IMR-90 (cell line): ENCODE results near the gene MAT1A. TPM values are rescaled to one million over a fixed set of nuclear protein-coding genes. Genes with fewer than 3 reads are reported as not detected.

Experiments used
- ATAC-seq: fragments of 200-7000 bp; cut with Tn5 transposase; 2 replicates; pipeline ENCODE4 v1.9.1; 2020; ENCODE audit warnings: low read depth, mild to moderate bottlenecking, moderate library complexity
- BruUV-seq: library from RNA; stranded (reverse); fragments of 400-500 nt; replicated peaks from 2 replicates; lab custom pipeline; 2021; lab: Mats Ljungman, UMichigan
- CTCF ChIA-PET: fragments of 300-600 bp; formaldehyde crosslinking; extraction: SDS; loops from one replicate; lab custom pipeline; 2021; ENCODE audit warnings: antibody characterized with exemption; lab: Yijun Ruan, JAX
- POLR2A ChIA-PET: fragments of 300-600 bp; sonication (Branson Sonifier 250); formaldehyde crosslinking; loops from one replicate; lab custom pipeline; 2022; ENCODE audit warnings: antibody characterized with exemption; ENCODE audit not compliant: unreplicated experiment; lab: Charles Lee
- DNase-seq: peaks from one replicate; pipeline ENCODE4 v3.0.0; 2013
- H2AFZ ChIP-seq: replicated peaks from 2 replicates; pipeline ENCODE3; 2013; ENCODE audit warnings: low read length, mild to moderate bottlenecking; ENCODE audit not compliant: poor library complexity
- H2AK5ac ChIP-seq: 2 replicates; pipeline ENCODE4 v1.6.1; 2013; ENCODE audit warnings: low read depth, low read length, inconsistent platforms
- H2AK9ac ChIP-seq: replicated peaks from 2 replicates; pipeline ENCODE3; 2013; ENCODE audit warnings: mild to moderate bottlenecking, low read depth, low read length, moderate library complexity; ENCODE audit not compliant: poor library complexity
- H2BK120ac ChIP-seq: 2 replicates; pipeline ENCODE4 v1.6.1; 2013; ENCODE audit warnings: low read depth, low read length, inconsistent platforms
- H2BK15ac ChIP-seq: 3 replicates; pipeline ENCODE4 v1.6.1; 2013; ENCODE audit warnings: low read depth, low read length, inconsistent platforms
- H2BK20ac ChIP-seq: 2 replicates; pipeline ENCODE4 v1.6.1; 2013; ENCODE audit warnings: low read depth, mild to moderate bottlenecking, inconsistent platforms, low read length, moderate library complexity
- H2BK5ac ChIP-seq: 2 replicates; pipeline ENCODE4 v1.6.1; 2013; ENCODE audit warnings: mild to moderate bottlenecking, low read depth, low read length, inconsistent platforms; ENCODE audit not compliant: poor library complexity, severe bottlenecking
- H3K14ac ChIP-seq: replicated peaks from 2 replicates; pipeline ENCODE4 v1.6.1; 2013; ENCODE audit warnings: low read depth, low read length, inconsistent platforms
- H3K18ac ChIP-seq: 2 replicates; pipeline ENCODE4 v1.6.1; 2013; ENCODE audit warnings: low read depth, low read length, control low read depth
- H3K23ac ChIP-seq: 2 replicates; pipeline ENCODE4 v1.6.1; 2013; ENCODE audit warnings: low read depth, low read length, inconsistent platforms
- H3K27ac ChIP-seq: 2 replicates; pipeline ENCODE4 v1.5.1; 2013; ENCODE audit warnings: mild to moderate bottlenecking, control low read depth, low read length; ENCODE audit not compliant: insufficient read depth
- H3K27me3 ChIP-seq: 2 replicates; pipeline ENCODE4 v1.6.1; 2013; ENCODE audit warnings: low read length; ENCODE audit not compliant: control insufficient read depth, insufficient read depth
- H3K36me3 ChIP-seq: 2 replicates; pipeline ENCODE4 v1.6.1; 2013; ENCODE audit warnings: low read length, mixed read lengths; ENCODE audit not compliant: control insufficient read depth, insufficient read depth
- H3K4ac ChIP-seq: 2 replicates; pipeline ENCODE4 v1.6.1; 2013; ENCODE audit warnings: low read depth, low read length, inconsistent platforms
- H3K4me1 ChIP-seq: 2 replicates; pipeline ENCODE4 v1.6.1; 2013; ENCODE audit warnings: low read length, mixed read lengths; ENCODE audit not compliant: control insufficient read depth, insufficient read depth
- H3K4me2 ChIP-seq: 2 replicates; pipeline ENCODE4 v1.6.1; 2013; ENCODE audit warnings: low read depth, mild to moderate bottlenecking, control low read depth, low read length, moderate library complexity
- H3K4me3 ChIP-seq: 2 replicates; pipeline ENCODE4 v1.5.1; 2013; ENCODE audit warnings: low read depth, mild to moderate bottlenecking, control low read depth, low read length, moderate library complexity; ENCODE audit not compliant: insufficient read depth
- H3K56ac ChIP-seq: 2 replicates; pipeline ENCODE4 v1.6.1; 2013; ENCODE audit warnings: low read length, inconsistent platforms; ENCODE audit not compliant: insufficient read depth; ENCODE audit errors: extremely low read depth
- H3K79me1 ChIP-seq, 2 experiments: 2 replicates each; pipeline ENCODE4 v1.6.1; 2013; ENCODE audit warnings: low read length in 2 of 2, inconsistent platforms in 1 of 2, low read depth in 1 of 2
- H3K9ac ChIP-seq: 2 replicates; pipeline ENCODE4 v1.6.1; 2013; ENCODE audit warnings: low read depth, low read length, control low read depth
- H3K9me1 ChIP-seq: 2 replicates; pipeline ENCODE4 v1.6.1; 2013; ENCODE audit warnings: low read length, inconsistent platforms; ENCODE audit not compliant: insufficient read depth
- H3K9me3 ChIP-seq: 2 replicates; pipeline ENCODE4 v1.6.1; 2013; ENCODE audit warnings: low read length; ENCODE audit not compliant: control insufficient read depth, insufficient read depth
- H4K20me1 ChIP-seq: 2 replicates; pipeline ENCODE4 v1.6.1; 2013; ENCODE audit warnings: low read length, inconsistent platforms; ENCODE audit not compliant: insufficient read depth
- H4K5ac ChIP-seq: 2 replicates; pipeline ENCODE4 v1.6.1; 2013; ENCODE audit warnings: mild to moderate bottlenecking, low read depth, low read length, control low read depth
- H4K8ac ChIP-seq, 2 experiments: 2 replicates each; pipeline ENCODE4 v1.6.1; 2013; ENCODE audit warnings: low read depth in 2 of 2, low read length in 2 of 2, control low read depth in 1 of 2, inconsistent platforms in 1 of 2
- H4K91ac ChIP-seq: 2 replicates; pipeline ENCODE4 v1.6.1; 2013; ENCODE audit warnings: low read depth, low read length, inconsistent platforms; ENCODE audit not compliant: insufficient read depth
- CHD1 ChIP-seq: IDR thresholded peaks from 2 replicates; pipeline ENCODE4 v1.6.1; 2012; ENCODE audit warnings: low read depth, low read length, improper control_type of control experiment
- USF2 ChIP-seq: fragments of 150-350 bp; IDR thresholded peaks from 2 replicates; pipeline ENCODE4 v1.6.1; 2017; ENCODE audit warnings: mild to moderate bottlenecking, antibody characterized with exemption, low read length, low read depth
- WGBS, 2 experiments: methylation state at CpG; one replicate each; pipeline versions ENCODE4 v1.1.5 to v1.1.7; 2013; ENCODE audit warnings: missing lambda C conversion rate in 2 of 2; ENCODE audit not compliant: insufficient read length in 1 of 2; ENCODE audit errors: extremely low coverage in 2 of 2; 5-methylcytosine and 5-hydroxymethylcytosine counted together
- dilution Hi-C: fragments of 300-500 bp; cut with HindIII; formaldehyde crosslinking; loops from one replicate; pipeline ENCODE4 v1.14.3; 2018; ENCODE audit warnings: low sequenced_read_pairs; ENCODE audit not compliant: unreplicated experiment
- in situ Hi-C: fragments of 300-500 bp; cut with MboI; formaldehyde crosslinking; loops from 3 replicates; pipeline ENCODE4 v1.14.3; 2019; ENCODE audit warnings: low sequenced_read_pairs, inconsistent platforms, mixed read lengths
- intact Hi-C: fragments of 100-400 bp; cut with micrococcal nuclease; formaldehyde crosslinking; loops from 2 replicates; pipeline ENCODE4 v1.10.0; 2022
- polyA plus RNA-seq, 3 experiments: library from polyadenylated mRNA; depleted of rRNA; stranded (reverse); fragments of >200 nt; gene quantifications; 2 replicates each; pipeline ENCODE4 v1.2.3, GENCODE V29; 2012; ENCODE audit warnings: low replicate concordance in 1 of 3
- total RNA-seq: library from RNA; depleted of rRNA; stranded (reverse); fragments of >200 nt; gene quantifications from 2 replicates; pipeline ENCODE4 v1.2.3, GENCODE V29; 2012

Gene MAT1A
- total and polyA plus RNA-seq, 2 of the 4 experiments (the other 2 are of a cell fraction): not detected

- Histone ChIP-seq H3K56ac (no peak overlapping the region), H4K20me1 (no peaks in the 10 kb centered on the region), H2BK15ac (no peak overlapping the region), H2AK9ac (no peak overlapping the region), H3K9me1 (no peaks in the 10 kb centered on the region), H2BK120ac (no peak overlapping the region), H3K79me1 (no peaks in the 10 kb centered on the region), H3K14ac (no peak overlapping the region), H4K91ac (no peak overlapping the region), H3K18ac (no peak overlapping the region), H3K27me3 (peaks cover 14% of the 10 kb centered on the region), H4K5ac (no peak overlapping the region), H2BK20ac (no peak overlapping the region), H3K4me3 (no peak overlapping the region), H2BK5ac (no peak overlapping the region), H2AK5ac (no peak overlapping the region), H3K4me2 (no peak overlapping the region), H2AFZ (no peak overlapping the region), H3K4me1 (no peaks in the 10 kb centered on the region), H3K36me3 (no peaks in the 10 kb centered on the region), H3K9ac (no peak overlapping the region), H3K4ac (no peak overlapping the region), H3K27ac (no peak overlapping the region), H3K9me3 (no peaks in the 10 kb centered on the region), H3K23ac (no peak overlapping the region), H4K8ac (no peak overlapping the region)
- no TSS peak for BruUV-seq
- POLR2A ChIA-PET: no interaction called here
- intact Hi-C loops (no loop called here), dilution Hi-C loops (no loop called here), in situ Hi-C loops (no loop called here)
- WGBS, 2 experiments: 80% methylated on average over 2 of the region's 14 CpGs; no CpG with 5 or more reads in 1 of the 2 experiments
- CTCF ChIA-PET: no interaction called here
- ATAC-seq (no peak), DNase-seq (no peak)
- TF ChIP-seq USF2: no peak
- TF ChIP-seq CHD1: no peak
Measured at GRCh38 chr10:80283536-80284199, 5.8 kb downstream of the MAT1A start.
